ENCODE data around the gene ZIC2. TPM values are rescaled to one million over a fixed set of nuclear protein-coding genes. Genes with fewer than 3 reads are reported as not detected.

Gene ZIC2
- total RNA-seq, 1 experiment from 2014 or later = 3.5 TPM

GRCh38 chr13:99983499-99984401 is 2.2 kb downstream of the ZIC2 start:
- CTCF ChIA-PET = no interaction called here
- intact Hi-C loops (cut with micrococcal nuclease; ENCODE audit: unreplicated experiment) = no loop called here
- BruUV-seq (replicated peaks) = TSS peak; percentile 37
- peak overlapping the region; percentile 60 for H3K4me3 Mint-ChIP-seq (ENCODE audit: low read depth, unreplicated experiment)
- H3K27me3 Mint-ChIP-seq (ENCODE audit: unreplicated experiment) = no peaks in the 10 kb centered on the region
- H3K9me3 Mint-ChIP-seq (ENCODE audit: low read depth, unreplicated experiment) = no peaks in the 10 kb centered on the region
- H3K27ac Mint-ChIP-seq (ENCODE audit: unreplicated experiment) = no peak overlapping the region
- no peak for TF ChIP-seq CTCF (IDR thresholded peaks at IDR 0.05; ENCODE audit: unreplicated experiment)
- DNase-seq = no peak
- no peaks in the 10 kb centered on the region for H3K4me1 Mint-ChIP-seq (ENCODE audit: low read depth, unreplicated experiment)
- peaks cover 4% of the 10 kb centered on the region for H3K36me3 Mint-ChIP-seq (ENCODE audit: insufficient read depth, unreplicated experiment)

- peak overlapping the region; percentile 60 for H3K4me3 Mint-ChIP-seq (ENCODE audit: low read depth, unreplicated experiment)
- H3K36me3 Mint-ChIP-seq (ENCODE audit: insufficient read depth, unreplicated experiment) = peaks cover 4% of the 10 kb centered on the region
- CTCF ChIA-PET = no interaction called here
- no peak for TF ChIP-seq CTCF (IDR thresholded peaks at IDR 0.05; ENCODE audit: unreplicated experiment)
- no peak for DNase-seq
- no TSS peak for BruUV-seq (replicated peaks)
- H3K27me3 Mint-ChIP-seq (ENCODE audit: unreplicated experiment) = no peaks in the 10 kb centered on the region
- peak overlapping the region; percentile 33 for H3K27ac Mint-ChIP-seq (ENCODE audit: unreplicated experiment)
- intact Hi-C loops (cut with micrococcal nuclease; ENCODE audit: unreplicated experiment) = no loop called here
- no peaks in the 10 kb centered on the region for H3K4me1 Mint-ChIP-seq (ENCODE audit: low read depth, unreplicated experiment)
- no peaks in the 10 kb centered on the region for H3K9me3 Mint-ChIP-seq (ENCODE audit: low read depth, unreplicated experiment)
Observed at GRCh38 chr13:99984461-99985240, 3.1 kb downstream of the ZIC2 start.

GRCh38 chr13:99985241-99985874 is 3.8 kb downstream of the ZIC2 start:
- H3K4me3 Mint-ChIP-seq (ENCODE audit: low read depth, unreplicated experiment) = peak overlapping the region; percentile 60
- H3K27ac Mint-ChIP-seq (ENCODE audit: unreplicated experiment) = no peak overlapping the region
- DNase-seq = no peak
- BruUV-seq (replicated peaks) = no TSS peak
- peaks cover 4% of the 10 kb centered on the region for H3K36me3 Mint-ChIP-seq (ENCODE audit: insufficient read depth, unreplicated experiment)
- H3K27me3 Mint-ChIP-seq (ENCODE audit: unreplicated experiment) = no peaks in the 10 kb centered on the region
- intact Hi-C loops (cut with micrococcal nuclease; ENCODE audit: unreplicated experiment) = no loop called here
- H3K4me1 Mint-ChIP-seq (ENCODE audit: low read depth, unreplicated experiment) = no peaks in the 10 kb centered on the region
- CTCF ChIA-PET = no interaction called here
- no peaks in the 10 kb centered on the region for H3K9me3 Mint-ChIP-seq (ENCODE audit: low read depth, unreplicated experiment)
- TF ChIP-seq CTCF (IDR thresholded peaks at IDR 0.05; ENCODE audit: unreplicated experiment) = no peak

- TF ChIP-seq CTCF (IDR thresholded peaks at IDR 0.05; ENCODE audit: unreplicated experiment) = no peak
- H3K27ac Mint-ChIP-seq (ENCODE audit: unreplicated experiment) = no peak overlapping the region
- CTCF ChIA-PET = no interaction called here
- BruUV-seq (replicated peaks) = no TSS peak
- no peak for DNase-seq
- H3K27me3 Mint-ChIP-seq (ENCODE audit: unreplicated experiment) = no peaks in the 10 kb centered on the region
- H3K4me1 Mint-ChIP-seq (ENCODE audit: low read depth, unreplicated experiment) = no peaks in the 10 kb centered on the region
- intact Hi-C loops (cut with micrococcal nuclease; ENCODE audit: unreplicated experiment) = no loop called here
- H3K36me3 Mint-ChIP-seq (ENCODE audit: insufficient read depth, unreplicated experiment) = peaks cover 4% of the 10 kb centered on the region
- H3K9me3 Mint-ChIP-seq (ENCODE audit: low read depth, unreplicated experiment) = no peaks in the 10 kb centered on the region
- H3K4me3 Mint-ChIP-seq (ENCODE audit: low read depth, unreplicated experiment) = peak overlapping the region; percentile 14
Observed at GRCh38 chr13:99985886-99986527, 4.4 kb downstream of the ZIC2 start.
